ENCODE results near the gene PARD3. TPM values are rescaled to one million over a fixed set of nuclear protein-coding genes. Genes with fewer than 3 reads are reported as not detected.

Gene PARD3
- polyA plus RNA-seq, 2 of the 4 experiments (the other 2 are of a cell fraction): 110 to 200 TPM

DNA sequence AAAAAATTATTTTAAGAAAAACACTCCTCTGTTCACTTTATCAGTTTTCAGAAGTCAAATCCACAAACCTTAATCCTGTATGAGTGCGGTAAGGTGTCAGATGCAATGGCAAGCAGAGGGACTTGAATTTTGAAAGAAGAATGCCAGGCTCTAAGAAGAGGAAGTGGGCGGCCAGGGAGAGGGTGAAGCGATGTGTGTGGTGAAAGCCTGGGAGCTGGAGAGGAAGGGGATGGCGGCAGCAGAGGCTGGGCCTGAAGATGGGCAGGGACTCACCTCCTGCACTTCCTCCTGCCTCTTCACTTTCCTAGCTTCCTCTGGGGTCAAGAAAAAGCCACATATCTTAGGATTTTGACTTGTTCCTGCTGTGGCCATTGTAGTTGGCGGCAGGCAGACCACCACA is 609.6 kb downstream of the PARD3 start (continued):
- no peak for TF ChIP-seq ZFP36 (IDR thresholded peaks at IDR 0.05; ENCODE audit: borderline replicate concordance, partially characterized antibody)
- TF ChIP-seq TP53 (CRISPR knock-in tag; IDR thresholded peaks at IDR 0.05): no peak
- no peak for TF ChIP-seq HOXA7 (CRISPR knock-in tag; IDR thresholded peaks at IDR 0.05)

DNA sequence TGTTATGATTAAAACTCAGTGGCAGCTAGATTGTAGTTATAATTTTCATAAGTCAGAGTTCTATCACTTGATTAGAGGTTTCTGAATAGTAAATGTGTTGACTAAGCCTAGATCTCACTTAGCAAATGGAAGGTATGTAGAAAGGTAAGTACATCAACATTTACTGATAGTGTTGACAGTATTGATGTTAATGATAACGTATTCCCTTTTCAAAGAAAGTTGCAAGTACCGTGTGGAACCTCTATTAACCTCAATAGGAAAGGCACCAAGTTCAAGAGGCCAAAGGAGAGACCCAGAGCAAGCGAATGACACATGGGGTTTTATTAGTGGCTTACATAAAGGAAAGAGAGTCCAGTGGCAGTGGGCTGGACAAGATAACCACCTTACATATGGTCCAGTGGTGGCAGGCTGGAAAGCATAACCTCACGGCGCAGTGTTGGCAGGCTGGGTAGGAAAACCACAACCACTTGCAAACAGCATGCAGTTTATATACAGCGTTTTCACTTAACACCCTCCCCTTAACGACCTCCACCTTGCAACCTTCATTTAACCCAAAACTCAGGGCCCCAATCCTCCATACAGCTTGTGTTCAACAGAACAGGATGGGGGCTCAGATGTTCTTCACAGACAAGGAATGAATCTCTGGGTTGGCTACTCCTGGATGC is 611.0 kb downstream of the PARD3 start:
- H3K4me1 ChIP-seq: no peaks in the 10 kb centered on the region
- ChIA-PET CTCF (no interaction called here), POLR2A (no interaction called here)
- no peak overlapping the region for H3K4me3 ChIP-seq
- no peak overlapping the region for H3K27ac ChIP-seq
- DNase-seq (ENCODE audit: low read depth in 1 of 2, low spot score in 1 of 2) (no peak), ATAC-seq (no peak), FAIRE-seq (no peak)
- no peaks in the 10 kb centered on the region for H3K9me3 ChIP-seq
- TF ChIP-seq HDAC2 (IDR thresholded peaks at IDR 0.05): no peak
- TF ChIP-seq, protein P1, sequence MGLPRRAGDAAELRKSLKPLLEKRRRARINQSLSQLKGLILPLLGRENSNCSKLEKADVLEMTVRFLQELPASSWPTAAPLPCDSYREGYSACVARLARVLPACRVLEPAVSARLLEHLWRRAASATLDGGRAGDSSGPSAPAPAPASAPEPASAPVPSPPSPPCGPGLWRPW (IDR thresholded peaks at IDR 0.05): no peak
- TF ChIP-seq NR3C1 (IDR thresholded peaks at IDR 0.05): no peak
- TF ChIP-seq, protein P2, sequence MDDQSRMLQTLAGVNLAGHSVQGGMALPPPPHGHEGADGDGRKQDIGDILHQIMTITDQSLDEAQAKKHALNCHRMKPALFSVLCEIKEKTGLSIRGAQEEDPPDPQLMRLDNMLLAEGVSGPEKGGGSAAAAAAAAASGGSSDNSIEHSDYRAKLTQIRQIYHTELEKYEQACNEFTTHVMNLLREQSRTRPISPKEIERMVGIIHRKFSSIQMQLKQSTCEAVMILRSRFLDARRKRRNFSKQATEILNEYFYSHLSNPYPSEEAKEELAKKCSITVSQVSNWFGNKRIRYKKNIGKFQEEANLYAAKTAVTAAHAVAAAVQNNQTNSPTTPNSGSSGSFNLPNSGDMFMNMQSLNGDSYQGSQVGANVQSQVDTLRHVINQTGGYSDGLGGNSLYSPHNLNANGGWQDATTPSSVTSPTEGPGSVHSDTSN (IDR thresholded peaks at IDR 0.05): no peak
- TF ChIP-seq, protein P3, sequence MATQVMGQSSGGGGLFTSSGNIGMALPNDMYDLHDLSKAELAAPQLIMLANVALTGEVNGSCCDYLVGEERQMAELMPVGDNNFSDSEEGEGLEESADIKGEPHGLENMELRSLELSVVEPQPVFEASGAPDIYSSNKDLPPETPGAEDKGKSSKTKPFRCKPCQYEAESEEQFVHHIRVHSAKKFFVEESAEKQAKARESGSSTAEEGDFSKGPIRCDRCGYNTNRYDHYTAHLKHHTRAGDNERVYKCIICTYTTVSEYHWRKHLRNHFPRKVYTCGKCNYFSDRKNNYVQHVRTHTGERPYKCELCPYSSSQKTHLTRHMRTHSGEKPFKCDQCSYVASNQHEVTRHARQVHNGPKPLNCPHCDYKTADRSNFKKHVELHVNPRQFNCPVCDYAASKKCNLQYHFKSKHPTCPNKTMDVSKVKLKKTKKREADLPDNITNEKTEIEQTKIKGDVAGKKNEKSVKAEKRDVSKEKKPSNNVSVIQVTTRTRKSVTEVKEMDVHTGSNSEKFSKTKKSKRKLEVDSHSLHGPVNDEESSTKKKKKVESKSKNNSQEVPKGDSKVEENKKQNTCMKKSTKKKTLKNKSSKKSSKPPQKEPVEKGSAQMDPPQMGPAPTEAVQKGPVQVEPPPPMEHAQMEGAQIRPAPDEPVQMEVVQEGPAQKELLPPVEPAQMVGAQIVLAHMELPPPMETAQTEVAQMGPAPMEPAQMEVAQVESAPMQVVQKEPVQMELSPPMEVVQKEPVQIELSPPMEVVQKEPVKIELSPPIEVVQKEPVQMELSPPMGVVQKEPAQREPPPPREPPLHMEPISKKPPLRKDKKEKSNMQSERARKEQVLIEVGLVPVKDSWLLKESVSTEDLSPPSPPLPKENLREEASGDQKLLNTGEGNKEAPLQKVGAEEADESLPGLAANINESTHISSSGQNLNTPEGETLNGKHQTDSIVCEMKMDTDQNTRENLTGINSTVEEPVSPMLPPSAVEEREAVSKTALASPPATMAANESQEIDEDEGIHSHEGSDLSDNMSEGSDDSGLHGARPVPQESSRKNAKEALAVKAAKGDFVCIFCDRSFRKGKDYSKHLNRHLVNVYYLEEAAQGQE (IDR thresholded peaks at IDR 0.05): no peak
- no peak for TF ChIP-seq JUNB (IDR thresholded peaks at IDR 0.05)
- no peak for TF ChIP-seq MAFK (IDR thresholded peaks at IDR 0.05; ENCODE audit: partially characterized antibody)
- no peak for TF ChIP-seq GATA3 (IDR thresholded peaks at IDR 0.05; ENCODE audit: borderline replicate concordance)
- TF ChIP-seq, protein P4, sequence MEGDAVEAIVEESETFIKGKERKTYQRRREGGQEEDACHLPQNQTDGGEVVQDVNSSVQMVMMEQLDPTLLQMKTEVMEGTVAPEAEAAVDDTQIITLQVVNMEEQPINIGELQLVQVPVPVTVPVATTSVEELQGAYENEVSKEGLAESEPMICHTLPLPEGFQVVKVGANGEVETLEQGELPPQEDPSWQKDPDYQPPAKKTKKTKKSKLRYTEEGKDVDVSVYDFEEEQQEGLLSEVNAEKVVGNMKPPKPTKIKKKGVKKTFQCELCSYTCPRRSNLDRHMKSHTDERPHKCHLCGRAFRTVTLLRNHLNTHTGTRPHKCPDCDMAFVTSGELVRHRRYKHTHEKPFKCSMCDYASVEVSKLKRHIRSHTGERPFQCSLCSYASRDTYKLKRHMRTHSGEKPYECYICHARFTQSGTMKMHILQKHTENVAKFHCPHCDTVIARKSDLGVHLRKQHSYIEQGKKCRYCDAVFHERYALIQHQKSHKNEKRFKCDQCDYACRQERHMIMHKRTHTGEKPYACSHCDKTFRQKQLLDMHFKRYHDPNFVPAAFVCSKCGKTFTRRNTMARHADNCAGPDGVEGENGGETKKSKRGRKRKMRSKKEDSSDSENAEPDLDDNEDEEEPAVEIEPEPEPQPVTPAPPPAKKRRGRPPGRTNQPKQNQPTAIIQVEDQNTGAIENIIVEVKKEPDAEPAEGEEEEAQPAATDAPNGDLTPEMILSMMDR (IDR thresholded peaks at IDR 0.05): no peak
- TF ChIP-seq FOSL2 (IDR thresholded peaks at IDR 0.05): no peak
- TF ChIP-seq FOSL2 (CRISPR knock-in tag; IDR thresholded peaks at IDR 0.05): no peak
- TF ChIP-seq RCOR1 (IDR thresholded peaks at IDR 0.05; ENCODE audit: low read depth, low read length): no peak
- H3K4me2 ChIP-seq: no peak overlapping the region
- WGBS (ENCODE audit: missing lambda C conversion rate): 87% methylated on average over 7 of the region's 7 CpGs

DNA sequence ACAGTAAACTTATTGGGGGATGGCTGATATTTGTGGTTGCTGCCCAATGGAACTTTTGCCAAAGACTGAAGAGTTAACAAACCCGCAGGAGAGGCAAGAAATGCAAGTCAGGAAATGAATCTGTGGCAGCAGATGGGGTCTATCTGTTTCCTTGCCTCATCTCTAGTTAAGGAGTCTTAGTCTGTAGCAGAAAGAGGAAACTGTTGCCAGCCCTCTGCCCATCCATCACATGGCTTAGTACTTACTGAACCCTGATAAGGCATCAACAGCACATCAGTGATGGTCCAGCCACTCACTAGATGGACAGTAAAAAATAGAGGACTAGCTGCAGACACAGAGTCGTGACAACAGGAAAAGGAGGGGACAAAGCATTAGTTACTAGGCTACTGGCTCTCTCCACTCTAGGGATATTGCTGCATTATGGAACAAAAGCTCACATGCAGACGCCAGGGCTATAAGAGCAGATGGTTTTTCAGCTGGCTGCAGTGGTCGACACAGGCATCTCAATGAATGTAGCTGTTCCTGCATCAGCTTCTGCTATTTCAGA is 614.7 kb downstream of the PARD3 start:
- H3K4me2 ChIP-seq: no peak overlapping the region
- H3K27ac ChIP-seq: no peak overlapping the region
- DNase-seq (ENCODE audit: low read depth in 1 of 2, low spot score in 1 of 2) (no peak), FAIRE-seq (no peak), ATAC-seq (no peak)
- peaks cover 17% of the 10 kb centered on the region for H3K4me1 ChIP-seq
- H3K4me3 ChIP-seq: no peak overlapping the region
- WGBS (ENCODE audit: missing lambda C conversion rate): 64% methylated on average over 4 of the region's 4 CpGs
- ChIA-PET POLR2A (no interaction called here), CTCF (no interaction called here)
- TF ChIP-seq HOXA7 (CRISPR knock-in tag; IDR thresholded peaks at IDR 0.05): no peak
- TF ChIP-seq, protein P5, sequence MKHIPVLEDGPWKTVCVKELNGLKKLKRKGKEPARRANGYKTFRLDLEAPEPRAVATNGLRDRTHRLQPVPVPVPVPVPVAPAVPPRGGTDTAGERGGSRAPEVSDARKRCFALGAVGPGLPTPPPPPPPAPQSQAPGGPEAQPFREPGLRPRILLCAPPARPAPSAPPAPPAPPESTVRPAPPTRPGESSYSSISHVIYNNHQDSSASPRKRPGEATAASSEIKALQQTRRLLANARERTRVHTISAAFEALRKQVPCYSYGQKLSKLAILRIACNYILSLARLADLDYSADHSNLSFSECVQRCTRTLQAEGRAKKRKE (CRISPR knock-in tag; IDR thresholded peaks at IDR 0.05; ENCODE audit: low read depth): no peak
- no peak for TF ChIP-seq HOXB13 (CRISPR knock-in tag; IDR thresholded peaks at IDR 0.05; ENCODE audit: low read depth)
- TF ChIP-seq ZSCAN20 (CRISPR knock-in tag; IDR thresholded peaks at IDR 0.05): no peak
- TF ChIP-seq ESRRA (IDR thresholded peaks at IDR 0.05; ENCODE audit: borderline replicate concordance, low read length): no peak
- TF ChIP-seq, protein P6, sequence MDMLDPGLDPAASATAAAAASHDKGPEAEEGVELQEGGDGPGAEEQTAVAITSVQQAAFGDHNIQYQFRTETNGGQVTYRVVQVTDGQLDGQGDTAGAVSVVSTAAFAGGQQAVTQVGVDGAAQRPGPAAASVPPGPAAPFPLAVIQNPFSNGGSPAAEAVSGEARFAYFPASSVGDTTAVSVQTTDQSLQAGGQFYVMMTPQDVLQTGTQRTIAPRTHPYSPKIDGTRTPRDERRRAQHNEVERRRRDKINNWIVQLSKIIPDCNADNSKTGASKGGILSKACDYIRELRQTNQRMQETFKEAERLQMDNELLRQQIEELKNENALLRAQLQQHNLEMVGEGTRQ (IDR thresholded peaks at IDR 0.05): no peak
- no peak for TF ChIP-seq MAZ (IDR thresholded peaks at IDR 0.05; ENCODE audit: borderline replicate concordance, low read depth, low read length)
- TF ChIP-seq KDM1A (IDR thresholded peaks at IDR 0.05; ENCODE audit: low read depth): no peak
- TF ChIP-seq RARB (CRISPR knock-in tag; IDR thresholded peaks at IDR 0.05): no peak
- TF ChIP-seq, protein P1 (IDR thresholded peaks at IDR 0.05): no peak
- TF ChIP-seq JUN (IDR thresholded peaks at IDR 0.05): no peak
- TF ChIP-seq, protein P2 (IDR thresholded peaks at IDR 0.05): no peak
- TF ChIP-seq TFCP2L1 (CRISPR knock-in tag; IDR thresholded peaks at IDR 0.05): no peak
- TF ChIP-seq GATA3 (IDR thresholded peaks at IDR 0.05; ENCODE audit: borderline replicate concordance): no peak
- H3K9me3 ChIP-seq: no peaks in the 10 kb centered on the region

Measured in A549 (cell line).